Caco-2 (cell line): Measurements from ENCODE around the gene AMPD1. TPM values are rescaled to one million over a fixed set of nuclear protein-coding genes. Genes with fewer than 3 reads are reported as not detected.

Source experiments
- BruUV-seq: library from RNA; stranded (reverse); fragments of 400-500 nt; replicated peaks from 2 replicates; lab custom pipeline; 2021; lab: Mats Ljungman, UMichigan
- CTCF ChIA-PET: fragments of 300-600 bp; sonication (Branson Sonifier 250); formaldehyde crosslinking; loops from one replicate; lab custom pipeline; 2022; ENCODE audit warnings: antibody characterized with exemption; lab: Charles Lee
- POLR2A ChIA-PET: fragments of 300-600 bp; sonication (Branson Sonifier 250); formaldehyde crosslinking; loops from one replicate; lab custom pipeline; 2022; ENCODE audit warnings: antibody characterized with exemption; lab: Charles Lee
- DNase-seq, 2 experiments: peaks; one replicate each; pipeline versions ENCODE4 v3.0.0 to v3.0.0-alpha.2; 2020 to 2022
- H3K27me3 ChIP-seq: replicated peaks from 2 replicates; pipeline ENCODE4 v1.6.0; 2011; ENCODE audit warnings: low read length; ENCODE audit not compliant: control insufficient read depth, insufficient read depth
- H3K36me3 ChIP-seq: 2 replicates; pipeline ENCODE4 v1.5.1; 2011; ENCODE audit warnings: low read length; ENCODE audit not compliant: control insufficient read depth, insufficient read depth
- H3K4me1 ChIP-seq: fragments of 250-450 bp; sonication (Bioruptor Pico); 2 replicates; pipeline ENCODE4 v1.5.1; 2020; ENCODE audit warnings: mild to moderate bottlenecking
- H3K4me3 ChIP-seq: 2 replicates; pipeline ENCODE4 v1.5.1; 2011; ENCODE audit warnings: low read depth, mild to moderate bottlenecking, control low read depth, low read length
- H3K9me3 ChIP-seq: fragments of 250-450 bp; sonication (Bioruptor Pico); 2 replicates; pipeline ENCODE4 v1.5.1; 2020; ENCODE audit warnings: mild to moderate bottlenecking, moderate library complexity
- H3K27ac Mint-ChIP-seq: one replicate; pipeline ENCODE4 v1.8.0; 2022; ENCODE audit warnings: mixed read lengths; ENCODE audit not compliant: unreplicated experiment
- H3K27me3 Mint-ChIP-seq: one replicate; pipeline ENCODE4 v1.8.0; 2022; ENCODE audit warnings: mixed read lengths; ENCODE audit not compliant: insufficient read depth, unreplicated experiment
- H3K36me3 Mint-ChIP-seq: one replicate; pipeline ENCODE4 v1.8.0; 2022; ENCODE audit warnings: mild to moderate bottlenecking, mixed read lengths; ENCODE audit not compliant: insufficient read depth, unreplicated experiment
- H3K4me1 Mint-ChIP-seq: one replicate; pipeline ENCODE4 v1.8.0; 2022; ENCODE audit warnings: low read depth, mixed read lengths; ENCODE audit not compliant: unreplicated experiment
- H3K4me3 Mint-ChIP-seq: one replicate; pipeline ENCODE4 v1.8.0; 2022; ENCODE audit warnings: mild to moderate bottlenecking, moderate library complexity, mixed read lengths; ENCODE audit not compliant: unreplicated experiment
- H3K9me3 Mint-ChIP-seq: one replicate; pipeline ENCODE4 v1.8.0; 2022; ENCODE audit warnings: mixed read lengths; ENCODE audit not compliant: unreplicated experiment
- CTCF ChIP-seq, 2 experiments: fragments of 200-600 bp in 1 of 2; IDR thresholded peaks; 1 replicate in 1 of 2; 2 replicates in 1 of 2; pipeline versions ENCODE4 v1.5.1 to v1.8.0; 2011 to 2022; ENCODE audit warnings: antibody characterized with exemption in 1 of 2, control low read depth in 1 of 2, inconsistent platforms in 1 of 2, low read depth in 1 of 2, low read length in 1 of 2, mild to moderate bottlenecking in 1 of 2, moderate library complexity in 1 of 2; ENCODE audit not compliant: insufficient read depth in 1 of 2, severe bottlenecking in 1 of 2, unreplicated experiment in 1 of 2
- intact Hi-C: fragments of 100-400 bp; cut with micrococcal nuclease; formaldehyde crosslinking; loops from one replicate; pipeline ENCODE4 v1.10.0; 2022; ENCODE audit not compliant: unreplicated experiment
- total RNA-seq: library from RNA; stranded (reverse); gene quantifications from 2 replicates; pipeline ENCODE4 v1.2.3, GENCODE V29; 2022

Gene AMPD1
- total RNA-seq, 1 experiment from 2014 or later = not detected

DNA sequence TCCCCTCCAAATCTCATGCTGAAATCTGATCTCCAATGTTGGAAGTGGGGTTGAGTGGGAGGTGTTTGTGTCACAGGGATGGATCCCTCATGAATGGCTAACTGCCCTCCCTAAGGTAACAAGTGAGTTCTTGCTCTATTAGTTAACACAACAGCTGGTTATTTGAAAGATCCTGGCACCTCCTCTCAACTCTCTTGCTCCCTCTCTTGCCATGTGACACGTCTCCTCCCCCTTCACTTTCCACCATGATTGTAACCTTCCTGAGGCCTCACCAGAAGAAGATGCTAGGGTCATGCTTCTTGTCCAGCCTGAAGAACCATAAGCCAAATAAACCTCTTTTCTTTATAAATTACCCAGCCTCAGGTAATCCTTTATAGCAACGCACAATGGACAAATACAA is 54.0 kb downstream of the AMPD1 start:
- TF ChIP-seq CTCF (IDR thresholded peaks at IDR 0.05; ENCODE audit: insufficient read depth in 1 of 2, low read depth in 1 of 2, low read length in 1 of 2, severe bottlenecking in 1 of 2, unreplicated experiment in 1 of 2) = no peak
- CTCF ChIA-PET = no interaction called here
- intact Hi-C loops = no loop called here
- Histone ChIP-seq H3K4me1 (no peaks in the 10 kb centered on the region), H3K4me3 (no peak overlapping the region), H3K27me3 (no peaks in the 10 kb centered on the region), H3K36me3 (no peaks in the 10 kb centered on the region), H3K9me3 (no peaks in the 10 kb centered on the region)
- BruUV-seq = no TSS peak
- H3K4me1 Mint-ChIP-seq = no peaks in the 10 kb centered on the region
- POLR2A ChIA-PET = no interaction called here
- H3K27ac Mint-ChIP-seq = no peak overlapping the region
- H3K27me3 Mint-ChIP-seq = no peaks in the 10 kb centered on the region
- H3K9me3 Mint-ChIP-seq = no peaks in the 10 kb centered on the region
- no peaks in the 10 kb centered on the region for H3K36me3 Mint-ChIP-seq
- no peak for DNase-seq
- H3K4me3 Mint-ChIP-seq = no peak overlapping the region

DNA sequence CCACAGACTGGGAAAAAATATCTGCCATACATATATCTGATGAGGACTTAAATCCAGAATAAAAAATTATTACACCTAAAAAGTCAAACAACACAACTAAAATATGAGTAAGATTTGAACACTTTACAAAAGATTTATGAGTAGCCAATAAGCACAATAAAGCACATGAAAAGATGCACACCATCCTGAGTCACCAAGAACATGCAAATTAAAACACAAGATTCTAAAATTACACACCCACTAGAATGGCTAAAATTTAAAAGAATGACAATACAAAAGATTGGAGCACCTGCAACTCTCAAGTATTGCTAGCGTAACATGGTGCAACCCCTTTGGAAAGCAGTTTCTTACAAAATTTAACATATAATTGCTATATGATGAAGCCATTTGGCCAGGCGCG is 56.4 kb downstream of the AMPD1 start:
- H3K36me3 Mint-ChIP-seq = no peaks in the 10 kb centered on the region

DNA sequence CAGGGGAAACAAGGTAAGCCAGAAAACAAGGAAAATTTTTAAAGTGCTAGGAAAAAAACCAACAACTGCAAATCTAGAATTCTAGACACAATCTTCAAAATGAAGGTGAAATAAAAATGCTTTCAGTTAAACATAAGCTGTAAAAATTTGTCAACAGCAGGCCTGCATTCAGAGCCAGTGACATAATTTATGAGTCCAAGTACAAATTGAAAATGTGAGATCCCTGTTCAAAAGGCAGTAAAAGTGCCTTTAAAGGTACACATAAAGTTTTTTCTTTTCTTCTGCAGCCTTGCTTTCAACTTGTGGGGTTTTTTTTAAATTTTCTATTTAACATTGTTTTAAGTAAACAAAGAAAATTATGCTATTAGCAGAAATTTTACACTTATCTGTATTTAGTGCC is 62.9 kb downstream of the AMPD1 start:
- no peaks in the 10 kb centered on the region for H3K4me1 Mint-ChIP-seq
- H3K4me3 ChIP-seq = no peak overlapping the region
- no peaks in the 10 kb centered on the region for H3K27me3 Mint-ChIP-seq
- H3K27me3 ChIP-seq = no peaks in the 10 kb centered on the region
- no peak overlapping the region for H3K4me3 Mint-ChIP-seq
- H3K27ac Mint-ChIP-seq = no peak overlapping the region
- H3K36me3 ChIP-seq = no peaks in the 10 kb centered on the region
- no peaks in the 10 kb centered on the region for H3K9me3 Mint-ChIP-seq
- no peaks in the 10 kb centered on the region for H3K4me1 ChIP-seq
- no peak for TF ChIP-seq CTCF (IDR thresholded peaks at IDR 0.05; ENCODE audit: insufficient read depth in 1 of 2, low read depth in 1 of 2, low read length in 1 of 2, severe bottlenecking in 1 of 2, unreplicated experiment in 1 of 2)
- no peaks in the 10 kb centered on the region for H3K9me3 ChIP-seq
- CTCF ChIA-PET = no interaction called here
- POLR2A ChIA-PET = no interaction called here
- no peak for DNase-seq
- H3K36me3 Mint-ChIP-seq = no peaks in the 10 kb centered on the region
- intact Hi-C loops = no loop called here
- BruUV-seq = no TSS peak

More for the DNA sequence above, 56.4 kb downstream of the AMPD1 start:
- ChIA-PET CTCF (no interaction called here), POLR2A (no interaction called here)
- H3K4me3 ChIP-seq = no peak overlapping the region
- no peak overlapping the region for H3K4me3 Mint-ChIP-seq
- H3K27ac Mint-ChIP-seq = no peak overlapping the region
- H3K4me1 Mint-ChIP-seq = no peaks in the 10 kb centered on the region
- DNase-seq = no peak
- no peaks in the 10 kb centered on the region for H3K27me3 ChIP-seq
- H3K9me3 ChIP-seq = no peaks in the 10 kb centered on the region
- H3K27me3 Mint-ChIP-seq = no peaks in the 10 kb centered on the region
- intact Hi-C loops = no loop called here
- BruUV-seq = no TSS peak
- no peak for TF ChIP-seq CTCF (IDR thresholded peaks at IDR 0.05; ENCODE audit: insufficient read depth in 1 of 2, low read depth in 1 of 2, low read length in 1 of 2, severe bottlenecking in 1 of 2, unreplicated experiment in 1 of 2)
- no peaks in the 10 kb centered on the region for H3K36me3 ChIP-seq
- H3K9me3 Mint-ChIP-seq = no peaks in the 10 kb centered on the region
- H3K4me1 ChIP-seq = no peaks in the 10 kb centered on the region
